Measurements from ENCODE around the gene MPND.

GRCh38 chr19:4374498-4375163, 31.3 kb downstream of the MPND start:
- TF ChIP-seq CTCF (conservative IDR thresholded peaks at IDR 0.05; ENCODE audit: low read depth, low read length) (no peak), EZH2 (IDR thresholded peaks at IDR 0.05; ENCODE audit: borderline replicate concordance, low read depth, low read length, poor library complexity, severe bottlenecking) (no peak)

Data from A673 (cell line).